SU-DHL-6 (cell line): ENCODE data around the gene RAP1GAP.

Source experiments
- H2AFZ ChIP-seq: fragments of 200-600 bp; sonication (generic); 2 replicates; pipeline ENCODE4 v1.6.1; 2014; ENCODE audit warnings: low read depth, mild to moderate bottlenecking, moderate library complexity, mixed read lengths, antibody characterized with exemption, low read length; ENCODE audit not compliant: severe bottlenecking
- H3F3A ChIP-seq: fragments of 200-600 bp; shearing (Covaris generic); 2 replicates; pipeline ENCODE4 v1.6.0; 2016; ENCODE audit warnings: antibody characterized with exemption, mild to moderate bottlenecking; ENCODE audit not compliant: insufficient read depth
- H3K27ac ChIP-seq: fragments of 200-600 bp; sonication (generic); 2 replicates; pipeline ENCODE4 v1.5.1; 2016; ENCODE audit warnings: low read depth, mild to moderate bottlenecking, low read length, moderate library complexity, mixed read lengths
- H3K27me3 ChIP-seq: fragments of 200-600 bp; sonication (generic), shearing (Covaris generic); 2 replicates; pipeline ENCODE4 v1.6.0; 2014; ENCODE audit warnings: mild to moderate bottlenecking, low read length
- H3K36me3 ChIP-seq: fragments of 200-600 bp; sonication (generic); 2 replicates; pipeline ENCODE4 v1.6.1; 2014; ENCODE audit warnings: mild to moderate bottlenecking, low read length, mixed read lengths
- H3K4me2 ChIP-seq: fragments of 300-600, 200-600 bp; shearing (Covaris generic), sonication (generic); 2 replicates; pipeline ENCODE4 v1.6.0; 2014; ENCODE audit warnings: low read length, low read depth, mild to moderate bottlenecking; ENCODE audit not compliant: poor library complexity, severe bottlenecking
- H3K4me3 ChIP-seq: fragments of 200-600 bp; sonication (generic); 2 replicates; pipeline ENCODE4 v1.5.1; 2014; ENCODE audit warnings: antibody characterized with exemption, low read length, mild to moderate bottlenecking, mixed read lengths; ENCODE audit not compliant: insufficient read depth, poor library complexity, severe bottlenecking
- H3K79me2 ChIP-seq: fragments of 200-600 bp; sonication (generic); 2 replicates; pipeline ENCODE4 v1.6.1; 2014; ENCODE audit warnings: mild to moderate bottlenecking, low read length, moderate library complexity; ENCODE audit not compliant: insufficient read depth
- H3K9ac ChIP-seq: fragments of 200-600 bp; sonication (generic); 2 replicates; pipeline ENCODE4 v1.7.0; 2014; ENCODE audit warnings: mild to moderate bottlenecking, low read length
- H3K9me2 ChIP-seq: fragments of 200-600 bp; sonication (generic); replicated peaks from 2 replicates; pipeline ENCODE4 v1.6.1; 2014; ENCODE audit warnings: low read length; ENCODE audit not compliant: insufficient read depth
- H3K9me3 ChIP-seq: fragments of 200-600 bp; sonication (generic); 2 replicates; pipeline ENCODE4 v1.6.1; 2014; ENCODE audit warnings: low read length, mixed read lengths; ENCODE audit not compliant: insufficient read depth
- H4K20me1 ChIP-seq: fragments of 200-600 bp; sonication (generic); 2 replicates; pipeline ENCODE4 v1.6.1; 2014; ENCODE audit warnings: low read depth, mild to moderate bottlenecking, antibody characterized with exemption, low read length, moderate library complexity, mixed read lengths
- CTCF ChIP-seq: fragments of 200-600 bp; sonication (generic); IDR thresholded peaks from one replicate; pipeline ENCODE4 v1.5.1; 2017; ENCODE audit warnings: antibody characterized with exemption, mild to moderate bottlenecking, low read length, moderate library complexity; ENCODE audit not compliant: insufficient read depth, poor library complexity, severe bottlenecking
- EZH2phosphoT487 ChIP-seq: fragments of 200-600 bp; sonication (generic), shearing (Covaris generic); conservative IDR thresholded peaks from 2 replicates; pipeline ENCODE4 v1.6.1; 2018; ENCODE audit warnings: mild to moderate bottlenecking, antibody characterized with exemption, low read length, moderate library complexity, mixed read lengths

RAP1GAP gene

GRCh38 chr1:21641537-21641936 is 27.6 kb downstream of the RAP1GAP start:
- H3K9me3 ChIP-seq = no peaks in the 10 kb centered on the region
- H3F3A ChIP-seq = no peaks in the 10 kb centered on the region
- no peaks in the 10 kb centered on the region for H3K9me2 ChIP-seq
- H3K4me2 ChIP-seq = no peak overlapping the region
- H3K4me3 ChIP-seq = no peak overlapping the region
- H3K9ac ChIP-seq = no peak overlapping the region
- no peaks in the 10 kb centered on the region for H3K79me2 ChIP-seq
- TF ChIP-seq CTCF = no peak
- TF ChIP-seq EZH2phosphoT487 = no peak
- no peaks in the 10 kb centered on the region for H3K27me3 ChIP-seq
- no peaks in the 10 kb centered on the region for H3K36me3 ChIP-seq
- no peaks in the 10 kb centered on the region for H4K20me1 ChIP-seq
- no peak overlapping the region for H2AFZ ChIP-seq
- no peak overlapping the region for H3K27ac ChIP-seq

GRCh38 chr1:21641076-21641475 is 28.1 kb downstream of the RAP1GAP start:
- no peak overlapping the region for H2AFZ ChIP-seq
- H3K4me3 ChIP-seq = no peak overlapping the region
- H3K36me3 ChIP-seq = no peaks in the 10 kb centered on the region
- TF ChIP-seq CTCF (no peak), EZH2phosphoT487 (no peak)
- no peaks in the 10 kb centered on the region for H4K20me1 ChIP-seq
- H3K4me2 ChIP-seq = no peak overlapping the region
- no peaks in the 10 kb centered on the region for H3F3A ChIP-seq
- no peaks in the 10 kb centered on the region for H3K79me2 ChIP-seq
- no peak overlapping the region for H3K27ac ChIP-seq
- no peaks in the 10 kb centered on the region for H3K9me3 ChIP-seq
- H3K9me2 ChIP-seq = no peaks in the 10 kb centered on the region
- no peaks in the 10 kb centered on the region for H3K27me3 ChIP-seq
- H3K9ac ChIP-seq = no peak overlapping the region

GRCh38 chr1:21640653-21641052 is 28.5 kb downstream of the RAP1GAP start:
- H3K4me3 ChIP-seq = no peak overlapping the region
- H3F3A ChIP-seq = no peaks in the 10 kb centered on the region
- H4K20me1 ChIP-seq = no peaks in the 10 kb centered on the region
- H3K27ac ChIP-seq = no peak overlapping the region
- H3K4me2 ChIP-seq = no peak overlapping the region
- no peaks in the 10 kb centered on the region for H3K36me3 ChIP-seq
- H3K79me2 ChIP-seq = no peaks in the 10 kb centered on the region
- no peaks in the 10 kb centered on the region for H3K9me3 ChIP-seq
- H3K9ac ChIP-seq = no peak overlapping the region
- TF ChIP-seq CTCF (no peak), EZH2phosphoT487 (no peak)
- H2AFZ ChIP-seq = no peak overlapping the region
- H3K9me2 ChIP-seq = no peaks in the 10 kb centered on the region
- H3K27me3 ChIP-seq = no peaks in the 10 kb centered on the region
